Measurements from ENCODE around the gene STRN4.
"Not testable (repeated sequence)": the region's sequence is repeated elsewhere in the genome, so short reads cannot be mapped to it uniquely, and the experiment has no call there.

Gene STRN4

DNA sequence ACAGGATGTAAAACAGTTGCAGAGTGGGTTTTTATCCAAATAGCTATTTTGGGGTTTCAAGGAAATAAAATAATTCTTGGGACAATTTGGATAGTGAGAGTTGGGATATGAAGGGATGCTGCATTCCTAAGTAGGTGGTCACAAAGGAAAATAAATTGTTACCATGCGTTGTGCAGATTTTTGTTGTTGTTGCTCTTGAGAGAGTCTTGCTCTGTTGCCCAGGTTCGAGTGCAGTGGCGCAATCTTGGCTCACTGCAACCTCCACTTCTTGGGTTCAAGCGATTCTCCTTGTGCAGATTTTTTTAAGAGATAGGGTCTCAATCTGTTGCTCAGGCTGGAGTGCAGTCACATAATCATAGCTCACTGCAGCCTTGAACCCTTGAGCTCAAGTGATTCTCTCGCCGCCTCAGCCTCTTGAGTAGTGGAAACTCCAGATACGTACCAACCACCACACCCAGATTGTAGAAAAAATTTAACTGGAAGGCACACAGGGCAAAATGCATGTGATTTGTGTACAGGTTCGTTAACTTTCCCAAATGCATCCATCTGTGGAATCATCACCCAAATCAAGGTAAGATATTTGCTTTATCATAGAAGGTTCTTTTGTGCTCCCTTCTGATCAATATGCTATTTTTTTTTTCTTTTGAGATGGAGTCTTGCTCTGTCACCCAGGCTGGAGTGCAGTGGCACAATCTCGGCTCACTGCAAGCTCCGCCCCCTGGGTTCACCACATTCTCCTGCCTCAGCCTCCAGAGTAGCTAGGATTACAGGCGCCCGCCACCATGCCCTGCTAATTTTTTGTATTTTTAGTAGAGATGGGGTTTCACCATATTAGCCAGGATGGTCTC lies 26.1 kb upstream of the STRN4 start:
- no peak for DNase-seq (ENCODE audit: low read depth)

DNA sequence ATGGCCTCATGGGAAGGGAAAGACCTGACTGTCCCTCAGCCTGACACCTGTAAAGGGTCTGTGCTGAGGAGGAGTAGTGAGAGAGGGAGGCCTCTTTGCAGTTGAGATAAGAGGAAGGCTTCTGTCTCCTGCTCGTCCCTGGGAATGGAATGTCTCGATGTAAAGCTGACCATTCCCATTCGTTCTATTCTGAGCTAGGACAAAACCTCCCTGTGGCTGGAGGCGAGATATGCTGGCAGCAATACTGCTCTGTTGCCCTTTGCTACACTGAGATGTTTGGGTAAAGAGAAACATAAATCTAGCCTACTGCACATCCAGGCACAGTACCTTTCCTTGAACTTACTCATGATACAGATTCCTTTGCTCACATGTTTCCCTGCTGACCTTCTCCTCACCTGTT lies 22.5 kb upstream of the STRN4 start:
- DNase-seq (ENCODE audit: low read depth): not testable (repeated sequence)

DNA sequence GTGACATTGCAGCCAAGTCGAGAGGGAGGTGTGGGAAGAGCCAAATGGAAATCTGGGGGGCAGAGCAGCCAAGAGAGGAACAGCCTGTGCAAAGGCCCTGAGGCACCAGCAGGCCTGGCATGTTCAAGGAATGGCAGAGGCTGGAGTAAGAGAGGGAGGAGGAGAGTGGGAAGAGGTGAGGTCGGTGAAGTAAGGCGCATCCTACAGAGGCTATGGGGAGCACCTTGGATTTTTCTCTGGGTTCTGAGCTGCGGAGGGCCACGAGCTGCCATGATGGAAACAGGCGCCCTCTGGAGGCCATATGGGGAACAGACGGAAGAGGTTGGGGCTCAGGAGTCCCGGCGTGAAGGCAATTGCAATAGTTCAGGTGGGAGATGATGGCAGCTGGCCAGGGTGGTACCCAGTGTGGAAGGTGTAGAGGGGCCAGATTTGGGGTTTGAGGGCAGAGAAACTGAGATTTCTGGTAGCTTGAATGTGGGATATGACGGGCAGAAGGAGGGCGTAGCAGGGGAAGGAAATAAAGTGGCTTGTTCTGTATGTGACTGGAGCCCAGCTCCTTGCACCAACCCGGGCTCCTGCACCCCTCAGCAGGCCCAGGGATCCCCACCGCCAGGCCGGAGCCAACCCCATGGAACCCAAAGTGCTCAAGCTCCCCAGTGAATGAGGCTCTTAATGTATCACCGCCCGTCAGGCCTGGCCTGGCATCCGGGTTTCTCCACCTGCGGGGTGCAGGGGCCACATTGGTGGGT lies 20.5 kb upstream of the STRN4 start:
- DNase-seq (ENCODE audit: low read depth): no peak

DNA sequence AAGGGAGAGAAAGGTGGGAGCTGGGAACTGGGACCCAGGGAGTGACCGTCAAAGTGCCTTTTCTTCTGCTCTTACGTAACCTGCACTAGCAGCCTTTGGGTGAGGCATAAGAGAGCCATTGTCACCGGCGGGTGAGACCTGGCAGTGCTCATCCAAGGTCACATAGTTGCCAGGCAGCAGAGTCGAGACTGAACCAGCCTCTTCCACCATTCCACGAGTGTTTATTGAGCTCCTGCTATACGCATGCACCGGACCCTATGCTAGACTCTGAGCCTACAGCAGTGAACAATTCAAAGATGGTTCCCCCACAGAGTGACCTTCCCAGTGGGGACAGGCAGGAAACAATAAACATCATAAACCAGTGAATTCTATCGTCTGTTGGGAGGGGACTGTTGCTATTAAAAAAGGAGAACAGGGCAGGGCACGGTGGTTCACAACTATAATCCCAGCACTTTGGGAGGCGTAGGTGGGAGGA lies 18.6 kb upstream of the STRN4 start:
- DNase-seq (ENCODE audit: low read depth): no peak

DNA sequence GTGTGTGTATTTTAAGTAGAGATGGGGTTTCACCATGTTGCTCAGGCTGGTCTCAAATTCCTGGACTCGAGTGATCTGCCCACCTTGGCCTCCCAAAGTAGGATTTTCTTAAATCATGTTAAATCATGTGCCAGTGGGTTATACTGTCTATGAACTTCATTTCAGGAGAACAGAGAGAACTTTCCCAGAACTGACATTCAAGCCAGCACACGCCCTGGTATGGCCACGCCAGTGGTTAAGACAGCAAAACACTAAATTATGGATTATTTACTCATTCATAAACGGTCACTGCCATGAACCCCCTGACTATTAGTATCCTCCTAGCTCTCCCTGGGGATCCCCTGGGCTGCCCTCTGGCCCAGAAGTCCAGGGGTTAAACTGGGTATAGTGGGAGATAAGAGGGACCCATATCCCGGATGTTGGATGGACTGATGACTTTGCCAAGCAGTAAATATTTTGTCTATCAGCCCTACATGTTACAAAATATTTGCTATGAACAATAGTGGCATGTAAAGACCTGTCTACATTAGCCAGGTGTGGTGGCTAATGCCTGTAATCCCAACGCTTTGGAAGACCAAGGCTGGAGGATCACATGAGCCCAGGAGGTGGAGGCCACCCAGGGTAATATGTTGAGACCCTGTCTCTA lies 16.1 kb upstream of the STRN4 start:
- DNase-seq (ENCODE audit: low read depth): no peak

DNA sequence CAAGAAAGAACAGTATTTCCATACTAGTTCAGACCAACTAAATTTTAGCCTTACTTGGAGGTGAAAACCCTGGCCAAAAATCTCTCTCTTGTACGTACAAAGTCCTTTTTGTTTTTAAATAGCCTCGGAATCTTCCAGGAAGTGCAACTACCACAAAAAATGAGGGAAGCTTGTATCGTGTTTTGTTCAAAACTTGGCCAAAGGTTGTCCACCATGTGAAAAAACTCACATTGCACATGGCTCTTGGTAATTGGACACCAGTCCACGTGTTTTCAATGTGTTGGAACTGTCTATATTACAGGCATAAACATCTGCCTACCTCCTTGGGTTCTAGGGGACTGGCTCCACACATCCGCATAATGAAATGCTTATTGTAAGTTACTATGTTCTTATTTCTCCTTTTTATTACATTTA lies 15.2 kb upstream of the STRN4 start:
- no peak for DNase-seq (ENCODE audit: low read depth)

DNA sequence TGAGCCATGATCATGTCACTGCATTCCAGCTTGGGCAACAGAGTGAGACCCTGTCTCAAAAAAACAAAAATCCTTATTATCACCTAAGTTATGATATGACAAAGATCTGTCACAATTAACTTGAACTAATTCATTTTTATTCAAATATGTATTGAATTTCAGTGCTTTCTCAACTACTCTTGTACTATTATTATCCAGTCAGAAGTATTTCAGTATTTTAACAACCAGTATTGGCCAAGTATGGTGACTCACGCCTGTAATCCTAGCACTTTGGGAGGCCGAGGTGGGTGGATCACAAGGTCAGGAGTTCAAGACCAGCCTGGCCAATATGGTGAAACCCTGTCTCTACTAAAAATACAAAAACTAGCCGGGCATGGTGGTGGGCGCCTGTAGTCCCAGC lies 14.6 kb upstream of the STRN4 start:
- not testable (repeated sequence) for DNase-seq (ENCODE audit: low read depth)

DNA sequence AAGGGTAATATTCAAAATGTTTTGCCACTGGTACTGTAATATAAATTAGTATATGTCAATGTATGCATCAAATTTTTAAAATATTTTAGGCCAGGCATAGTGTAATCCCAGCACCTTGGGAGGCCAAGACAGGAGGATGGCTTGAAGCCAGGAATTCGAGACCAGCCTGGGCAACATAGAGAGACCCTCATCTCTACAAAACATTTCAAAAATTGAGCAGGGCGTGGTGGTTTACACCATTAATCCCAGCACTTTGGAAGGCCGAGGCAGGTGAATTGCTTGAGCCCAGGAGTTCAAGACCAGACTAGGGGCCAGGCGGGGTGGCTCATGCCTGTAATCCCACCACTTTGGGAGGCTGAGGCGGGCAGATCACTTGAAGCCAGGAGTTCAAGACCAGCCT lies 14.1 kb upstream of the STRN4 start:
- no peak for DNase-seq (ENCODE audit: low read depth)

DNA sequence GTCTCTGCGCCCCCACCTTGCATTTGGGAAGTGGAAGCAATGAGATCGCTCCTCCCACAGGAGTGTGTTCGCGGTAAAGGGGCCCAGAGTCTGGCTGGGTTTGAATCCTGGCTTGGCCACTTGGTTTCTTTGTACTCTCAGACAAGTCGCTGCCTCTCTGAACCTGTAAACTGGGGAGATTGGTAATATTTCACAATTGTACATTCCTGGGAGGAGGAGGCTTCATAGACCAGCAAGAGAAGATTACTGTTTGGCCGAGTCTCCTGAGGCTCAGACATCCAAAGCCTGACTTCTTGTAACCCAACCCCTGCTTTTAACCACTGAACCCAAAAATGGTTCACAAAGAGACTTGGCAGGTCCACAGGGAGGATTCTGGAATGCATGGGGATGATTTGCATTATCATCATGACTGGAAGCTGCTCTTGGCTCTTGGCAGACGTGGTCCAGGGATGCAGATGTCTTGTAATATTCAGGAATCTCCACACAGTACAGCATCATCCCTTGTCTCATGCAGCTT lies 13.6 kb upstream of the STRN4 start:
- no peak for DNase-seq (ENCODE audit: low read depth)

DNA sequence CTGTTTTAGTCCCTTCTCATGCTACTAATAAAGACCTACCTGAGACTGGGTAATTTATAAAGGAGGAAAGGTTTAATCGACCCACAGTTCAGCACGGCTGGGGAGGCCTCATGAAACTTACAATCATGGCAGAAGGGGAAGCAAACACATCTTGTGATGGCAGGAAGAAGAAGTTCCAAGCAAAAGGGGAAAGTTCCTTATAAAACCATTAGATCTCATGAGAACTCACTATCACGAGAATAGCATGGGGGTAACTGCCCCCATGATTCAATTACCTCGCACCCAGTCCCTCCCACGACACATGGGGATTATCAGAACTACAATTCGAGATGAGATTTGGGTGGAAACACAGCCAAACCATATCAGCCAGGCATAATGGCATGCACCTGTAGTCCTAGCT lies 13.0 kb upstream of the STRN4 start:
- DNase-seq (ENCODE audit: low read depth): no peak

DNA sequence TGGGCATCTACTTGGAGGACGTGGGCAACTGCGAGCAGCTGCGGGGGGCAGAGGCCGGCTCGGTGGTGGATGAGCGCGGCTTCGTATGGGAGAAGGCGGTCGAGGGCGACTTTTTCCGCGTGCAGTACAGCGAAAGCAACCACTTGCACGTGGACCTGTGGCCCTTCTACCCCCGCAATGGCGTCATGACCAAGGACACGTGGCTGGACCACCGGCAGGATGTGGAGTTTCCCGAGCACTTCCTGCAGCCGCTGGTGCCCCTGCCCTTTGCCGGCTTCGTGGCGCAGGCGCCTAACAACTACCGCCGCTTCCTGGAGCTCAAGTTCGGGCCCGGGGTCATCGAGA lies 10.3 kb upstream of the STRN4 start:
- no peak for DNase-seq (ENCODE audit: low read depth)

DNA sequence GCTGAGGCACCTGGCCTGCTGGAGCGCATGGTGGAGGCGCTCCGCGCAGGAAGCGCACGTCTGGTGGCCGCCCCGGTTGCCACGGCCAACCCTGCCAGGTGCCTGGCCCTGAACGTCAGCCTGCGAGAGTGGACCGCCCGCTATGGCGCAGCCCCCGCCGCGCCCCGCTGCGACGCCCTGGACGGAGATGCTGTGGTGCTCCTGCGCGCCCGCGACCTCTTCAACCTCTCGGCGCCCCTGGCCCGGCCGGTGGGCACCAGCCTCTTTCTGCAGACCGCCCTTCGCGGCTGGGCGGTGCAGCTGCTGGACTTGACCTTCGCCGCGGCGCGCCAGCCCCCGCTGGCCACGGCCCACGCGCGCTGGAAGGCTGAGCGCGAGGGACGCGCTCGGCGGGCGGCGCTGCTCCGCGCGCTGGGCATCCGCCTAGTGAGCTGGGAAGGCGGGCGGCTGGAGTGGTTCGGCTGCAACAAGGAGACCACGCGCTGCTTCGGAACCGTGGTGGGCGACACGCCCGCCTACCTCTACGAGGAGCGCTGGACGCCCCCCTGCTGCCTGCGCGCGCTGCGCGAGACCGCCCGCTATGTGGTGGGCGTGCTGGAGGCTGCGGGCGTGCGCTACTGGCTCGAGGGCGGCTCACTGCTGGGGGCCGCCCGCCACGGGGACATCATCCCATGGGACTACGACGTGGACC lies 9.7 kb upstream of the STRN4 start:
- DNase-seq (ENCODE audit: low read depth): no peak

DNA sequence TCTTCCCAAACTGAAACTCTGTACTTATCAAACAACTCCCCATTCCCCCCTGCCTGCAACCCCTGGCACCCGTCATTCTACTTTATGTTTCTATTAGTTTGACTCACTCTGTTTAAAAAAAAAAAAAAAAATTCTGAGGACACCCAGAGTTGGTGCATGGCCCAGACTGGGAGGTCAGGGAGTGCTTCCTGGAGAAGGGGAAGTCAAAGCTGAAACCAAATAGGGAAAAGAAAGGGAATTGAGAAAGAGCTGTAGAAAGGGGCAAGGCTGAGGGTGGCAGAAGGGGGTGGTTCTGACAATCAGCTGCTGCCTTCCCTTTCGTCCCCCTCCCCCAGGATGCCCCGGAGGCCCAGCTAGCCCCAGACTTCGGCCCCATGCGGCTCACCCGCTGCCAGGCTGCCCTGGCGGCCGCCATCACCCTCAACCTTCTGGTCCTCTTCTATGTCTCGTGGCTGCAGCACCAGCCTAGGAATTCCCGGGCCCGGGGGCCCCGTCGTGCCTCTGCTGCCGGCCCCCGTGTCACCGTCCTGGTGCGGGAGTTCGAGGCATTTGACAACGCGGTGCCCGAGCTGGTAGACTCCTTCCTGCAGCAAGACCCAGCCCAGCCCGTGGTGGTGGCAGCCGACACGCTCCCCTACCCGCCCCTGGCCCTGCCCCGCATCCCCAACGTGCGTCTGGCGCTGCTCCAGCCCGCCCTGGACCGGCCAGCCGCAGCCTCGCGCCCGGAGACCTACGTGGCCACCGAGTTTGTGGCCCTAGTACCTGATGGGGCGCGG lies 9.0 kb upstream of the STRN4 start:
- no peak for DNase-seq (ENCODE audit: low read depth)

DNA sequence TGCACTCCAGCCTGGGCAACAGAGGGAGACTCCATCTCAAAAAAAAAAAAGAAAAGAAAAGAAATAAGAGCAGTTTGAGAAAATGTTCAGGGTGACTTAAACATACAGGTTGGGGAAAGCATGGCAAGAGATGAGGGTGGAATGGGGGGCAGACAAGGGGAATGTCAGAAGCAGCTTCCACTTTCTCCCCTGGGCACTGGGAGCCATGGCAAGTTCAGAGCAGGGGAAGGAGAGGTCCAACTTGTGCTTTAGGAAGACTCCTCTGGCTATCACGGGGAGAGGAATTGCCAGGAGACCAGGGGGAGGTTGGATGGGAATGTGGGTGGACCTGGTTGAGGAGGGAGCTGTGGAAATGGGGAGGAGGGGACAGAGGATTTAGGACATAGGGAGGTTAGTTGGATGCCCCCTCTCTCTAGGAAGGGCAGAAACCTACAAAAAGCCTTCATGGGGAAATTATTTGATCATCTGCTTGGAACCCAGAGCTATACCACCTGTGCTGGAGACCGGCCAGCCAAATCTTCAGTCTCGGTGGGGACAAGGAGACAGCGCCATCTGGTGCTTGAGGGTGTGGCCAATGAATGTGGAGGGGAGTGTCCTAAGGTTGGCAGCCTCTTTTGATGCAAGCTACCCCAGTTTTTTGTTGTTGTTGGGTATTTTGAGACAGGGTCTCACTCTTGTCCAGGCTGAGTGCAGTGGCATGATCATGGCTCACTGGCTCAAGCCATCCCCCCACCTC lies 7.3 kb upstream of the STRN4 start:
- peak; percentile 52 for DNase-seq (ENCODE audit: low read depth)

DNA sequence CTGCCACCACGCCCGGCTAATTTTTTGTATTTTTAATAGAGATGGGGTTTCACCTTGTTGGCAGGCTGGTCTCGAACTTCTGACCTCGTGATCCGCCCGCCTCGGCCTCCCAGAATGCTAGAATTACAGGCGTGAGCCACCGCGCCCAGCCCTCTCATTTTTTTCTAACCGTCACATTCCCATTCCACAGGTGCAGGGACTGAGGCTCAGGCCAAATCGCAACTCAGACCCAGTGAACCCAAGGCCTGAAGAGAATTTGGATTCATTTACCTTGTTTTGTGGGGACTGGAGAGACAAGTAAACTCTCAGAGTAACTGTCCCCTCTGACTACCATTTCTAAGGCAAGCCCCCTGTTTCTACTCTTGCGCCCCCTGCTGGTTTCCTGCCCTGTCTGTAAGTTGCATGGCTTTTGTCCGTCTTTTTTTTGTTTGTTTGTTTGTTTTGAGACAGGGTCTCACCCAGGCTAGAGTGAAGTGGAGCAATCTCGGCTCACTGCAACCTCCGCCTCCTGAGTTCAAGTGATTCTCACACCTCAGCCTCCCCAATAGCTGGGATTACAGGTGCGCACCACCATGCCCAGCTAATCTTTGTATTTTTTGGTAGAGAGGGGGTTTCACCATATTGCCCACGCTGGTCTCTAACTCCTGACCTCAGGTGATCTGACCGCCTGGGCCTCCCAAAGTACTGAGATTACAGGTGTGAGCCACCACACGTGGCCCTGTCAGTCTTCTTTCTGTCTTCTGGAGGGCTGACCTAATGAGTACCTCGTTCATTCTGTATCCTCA lies 2.3 kb upstream of the STRN4 start:
- peak; percentile 73 for DNase-seq (ENCODE audit: low read depth)

DNA sequence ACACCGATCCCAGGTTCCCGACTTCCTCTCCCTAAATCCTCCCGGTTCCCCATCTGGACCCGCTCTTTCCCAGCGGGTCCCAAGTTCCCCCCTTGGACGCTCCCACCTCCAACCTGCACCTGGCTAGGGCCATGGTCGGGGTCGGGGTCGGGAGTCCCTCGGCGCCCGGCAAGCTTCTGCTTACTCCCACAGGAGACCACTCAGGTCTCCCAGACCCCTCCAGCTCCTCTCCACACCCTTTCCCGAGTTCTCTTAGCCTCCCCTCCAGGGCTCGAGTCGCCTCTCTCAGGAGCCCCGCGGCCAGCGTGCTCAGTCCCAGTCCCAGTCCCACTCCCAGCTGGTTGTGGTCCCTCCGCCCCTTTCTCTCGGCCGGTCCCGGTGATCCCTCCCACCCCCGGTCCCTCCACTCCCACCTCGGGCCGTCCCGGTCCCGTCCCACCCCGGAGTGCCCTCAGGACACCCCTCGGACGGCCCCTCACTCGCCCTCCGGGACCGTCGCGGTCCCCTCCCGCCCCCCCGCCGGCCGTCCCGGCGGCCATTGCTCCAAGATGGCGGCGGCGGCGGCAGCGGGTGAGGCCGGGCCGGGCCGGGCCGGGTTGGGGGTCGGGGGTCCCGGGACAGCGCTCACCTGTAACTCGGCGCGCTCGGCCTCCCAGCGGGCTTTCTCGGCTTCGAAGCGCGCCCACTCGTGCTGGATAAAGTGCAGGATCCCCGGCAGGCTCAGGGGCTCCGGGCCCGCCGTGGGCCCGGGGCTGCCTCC lies 549 bp downstream of the STRN4 start, which contains the start of gene FKRP:
TSS of gene FKRP (plus strand) at position 537 of the 760 bp plus-strand sequence. CDS start 9,394 bp downstream, outside the sequence.
- DNase-seq (ENCODE audit: low read depth): no peak

DNA sequence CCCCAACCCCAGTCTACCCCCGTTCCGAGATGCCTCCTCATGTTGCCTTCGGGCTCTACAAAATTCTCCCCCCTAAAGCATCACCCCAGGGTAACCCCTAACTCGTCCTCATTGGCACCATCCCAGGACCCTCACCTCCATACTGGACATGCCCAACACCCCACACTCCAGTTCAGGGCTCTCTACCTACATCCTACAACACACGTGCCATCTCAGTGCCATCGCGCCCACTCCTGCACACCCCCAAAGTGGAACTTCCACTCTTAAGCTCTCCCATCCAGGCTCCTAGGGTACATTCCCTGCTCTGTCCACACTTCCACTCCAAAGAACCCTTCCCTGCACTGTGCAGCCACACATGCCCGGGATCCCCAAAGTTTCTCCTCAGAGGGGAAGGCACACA lies 1.2 kb downstream of the STRN4 start:
- DNase-seq (ENCODE audit: low read depth): no peak

DNA sequence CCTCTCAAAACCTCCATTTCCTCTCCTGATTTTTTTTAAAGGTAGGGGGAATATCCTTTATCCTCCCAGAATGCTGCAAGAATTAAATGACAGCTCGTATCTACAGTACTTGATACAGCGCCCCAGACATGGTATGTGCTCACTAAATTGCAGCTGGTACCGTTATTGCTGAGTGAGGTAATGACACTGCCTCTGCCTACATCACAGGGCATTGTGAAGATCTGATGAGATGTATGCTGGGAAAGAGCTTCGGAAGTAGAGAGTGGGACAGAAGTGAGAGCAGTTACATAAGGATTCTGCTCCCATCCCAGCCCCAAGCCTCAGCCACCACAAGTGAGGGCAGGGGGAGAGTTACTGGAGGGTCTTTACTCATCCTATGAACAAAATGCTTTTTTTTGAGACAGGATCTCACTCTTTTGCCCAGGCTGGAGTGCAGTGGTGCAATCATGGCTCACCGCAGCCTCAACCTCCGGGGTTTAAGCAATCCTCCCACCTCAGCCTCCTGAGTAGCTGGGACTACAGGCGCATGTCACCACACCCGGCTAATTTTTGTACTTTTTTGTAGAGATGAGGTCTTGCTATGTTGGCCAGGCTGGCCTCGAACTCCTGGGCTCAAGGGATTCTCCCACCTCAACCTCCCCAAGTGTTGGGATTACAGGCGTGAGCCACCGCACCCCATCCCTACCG lies 2.1 kb downstream of the STRN4 start:
- DNase-seq (ENCODE audit: low read depth): no peak
